GM12892 (cell line): ENCODE data around the gene SLC44A1.

Source experiments
- DNase-seq: peaks from one replicate; pipeline ENCODE4 v3.0.0; 2011; ENCODE audit not compliant: insufficient read length
- FAIRE-seq: peaks from 2 replicates; lab custom pipeline; 2011; peaks lifted over from hg19 to GRCh38; lab: Jason Lieb, UNC
- POLR2A ChIP-seq: IDR thresholded peaks from 2 replicates; pipeline ENCODE4 v1.6.1; 2011; ENCODE audit warnings: low read depth, low read length, control low read depth
- POLR2AphosphoS5 ChIP-seq: IDR thresholded peaks from 2 replicates; pipeline ENCODE4 v1.6.1; 2011; ENCODE audit warnings: low read depth, low read length, control low read depth
- TAF1 ChIP-seq: IDR thresholded peaks from 2 replicates; pipeline ENCODE4 v1.6.1; 2011; ENCODE audit warnings: low read depth, mild to moderate bottlenecking, control low read depth, low read length, borderline replicate concordance

Gene SLC44A1

GRCh38 chr9:105220451-105220850, 24.0 kb upstream of the SLC44A1 start:
- FAIRE-seq: no peak
- DNase-seq: no peak
- no peak for TF ChIP-seq TAF1

- TF ChIP-seq POLR2AphosphoS5 (no peak), POLR2A (no peak)
- DNase-seq: no peak
- FAIRE-seq: no peak
These were observed 20.8 kb upstream of the SLC44A1 start for GRCh38 chr9:105223544-105224140.

- FAIRE-seq (no peak), DNase-seq (no peak)
- TF ChIP-seq POLR2A (no peak), TAF1 (no peak), POLR2AphosphoS5 (no peak)
These were observed 18.4 kb upstream of the SLC44A1 start for GRCh38 chr9:105226055-105226454.

- no peak for TF ChIP-seq POLR2A
- no peak for TF ChIP-seq TAF1
- TF ChIP-seq POLR2AphosphoS5: no peak
- no peak for DNase-seq
- FAIRE-seq: no peak
These were observed 12.2 kb upstream of the SLC44A1 start for GRCh38 chr9:105232207-105232606.

- DNase-seq: no peak
These were observed 10.6 kb upstream of the SLC44A1 start for GRCh38 chr9:105233873-105234272.

GRCh38 chr9:105236261-105236660, 8.2 kb upstream of the SLC44A1 start:
- no peak for FAIRE-seq
- no peak for DNase-seq
- no peak for TF ChIP-seq POLR2A
- TF ChIP-seq POLR2AphosphoS5: no peak
- no peak for TF ChIP-seq TAF1

More at GRCh38 chr9:105233873-105234272, 10.6 kb upstream of the SLC44A1 start:
- TF ChIP-seq POLR2A (no peak), TAF1 (no peak), POLR2AphosphoS5 (no peak)
- no peak for FAIRE-seq

- no peak for DNase-seq
- no peak for FAIRE-seq
- TF ChIP-seq TAF1 (no peak), POLR2AphosphoS5 (no peak), POLR2A (no peak)
These were observed 7.2 kb upstream of the SLC44A1 start for GRCh38 chr9:105237246-105237645.

GRCh38 chr9:105238302-105238701, 6.1 kb upstream of the SLC44A1 start:
- no peak for FAIRE-seq
- no peak for DNase-seq
- TF ChIP-seq POLR2A: no peak
- no peak for TF ChIP-seq TAF1
- TF ChIP-seq POLR2AphosphoS5: no peak

- no peak for TF ChIP-seq TAF1
- no peak for TF ChIP-seq POLR2AphosphoS5
- no peak for TF ChIP-seq POLR2A
- DNase-seq: no peak
- no peak for FAIRE-seq
These were observed 3.0 kb upstream of the SLC44A1 start for GRCh38 chr9:105241356-105242043.

GRCh38 chr9:105242062-105242461, 2.4 kb upstream of the SLC44A1 start:
- TF ChIP-seq TAF1 (no peak), POLR2A (no peak), POLR2AphosphoS5 (no peak)
- FAIRE-seq: no peak
- no peak for DNase-seq

- TF ChIP-seq POLR2A (no peak), POLR2AphosphoS5 (no peak)
- DNase-seq (no peak), FAIRE-seq (no peak)
These were observed 1.9 kb upstream of the SLC44A1 start for GRCh38 chr9:105242557-105242956.

GRCh38 chr9:105243015-105243686, 1.3 kb upstream of the SLC44A1 start:
- DNase-seq (no peak), FAIRE-seq (no peak)
- no peak for TF ChIP-seq TAF1
- TF ChIP-seq POLR2A: no peak
- no peak for TF ChIP-seq POLR2AphosphoS5
